ENCODE results near the gene LDB2.

DNA sequence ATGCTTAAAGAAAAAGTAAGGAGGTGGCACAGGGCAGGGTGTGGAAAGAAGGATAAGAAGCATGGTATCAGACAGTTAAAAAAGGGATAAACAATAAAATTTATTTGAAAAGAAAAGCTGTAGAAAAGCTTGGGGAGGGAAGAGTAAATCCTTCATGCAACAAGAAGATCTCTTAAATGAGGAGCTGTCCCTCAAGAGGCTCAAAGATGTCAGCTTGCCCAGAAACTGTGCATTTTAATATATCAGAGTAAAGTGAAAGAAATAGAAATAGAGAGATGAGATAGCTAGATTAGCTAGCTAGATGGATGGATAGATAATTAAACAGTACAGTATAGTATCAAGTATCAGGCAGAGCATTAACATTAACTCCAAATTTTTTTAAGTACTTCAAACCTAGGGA lies 170.3 kb downstream of the LDB2 start:
- no peak for TF ChIP-seq POLR2A (IDR thresholded peaks at IDR 0.05; ENCODE audit: low read depth)
- TF ChIP-seq, protein P1, sequence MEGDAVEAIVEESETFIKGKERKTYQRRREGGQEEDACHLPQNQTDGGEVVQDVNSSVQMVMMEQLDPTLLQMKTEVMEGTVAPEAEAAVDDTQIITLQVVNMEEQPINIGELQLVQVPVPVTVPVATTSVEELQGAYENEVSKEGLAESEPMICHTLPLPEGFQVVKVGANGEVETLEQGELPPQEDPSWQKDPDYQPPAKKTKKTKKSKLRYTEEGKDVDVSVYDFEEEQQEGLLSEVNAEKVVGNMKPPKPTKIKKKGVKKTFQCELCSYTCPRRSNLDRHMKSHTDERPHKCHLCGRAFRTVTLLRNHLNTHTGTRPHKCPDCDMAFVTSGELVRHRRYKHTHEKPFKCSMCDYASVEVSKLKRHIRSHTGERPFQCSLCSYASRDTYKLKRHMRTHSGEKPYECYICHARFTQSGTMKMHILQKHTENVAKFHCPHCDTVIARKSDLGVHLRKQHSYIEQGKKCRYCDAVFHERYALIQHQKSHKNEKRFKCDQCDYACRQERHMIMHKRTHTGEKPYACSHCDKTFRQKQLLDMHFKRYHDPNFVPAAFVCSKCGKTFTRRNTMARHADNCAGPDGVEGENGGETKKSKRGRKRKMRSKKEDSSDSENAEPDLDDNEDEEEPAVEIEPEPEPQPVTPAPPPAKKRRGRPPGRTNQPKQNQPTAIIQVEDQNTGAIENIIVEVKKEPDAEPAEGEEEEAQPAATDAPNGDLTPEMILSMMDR (IDR thresholded peaks at IDR 0.05) = no peak
- no peak for TF ChIP-seq POLR2AphosphoS5 (IDR thresholded peaks at IDR 0.05)
